ENCODE results near the gene KLF15.

DNA sequence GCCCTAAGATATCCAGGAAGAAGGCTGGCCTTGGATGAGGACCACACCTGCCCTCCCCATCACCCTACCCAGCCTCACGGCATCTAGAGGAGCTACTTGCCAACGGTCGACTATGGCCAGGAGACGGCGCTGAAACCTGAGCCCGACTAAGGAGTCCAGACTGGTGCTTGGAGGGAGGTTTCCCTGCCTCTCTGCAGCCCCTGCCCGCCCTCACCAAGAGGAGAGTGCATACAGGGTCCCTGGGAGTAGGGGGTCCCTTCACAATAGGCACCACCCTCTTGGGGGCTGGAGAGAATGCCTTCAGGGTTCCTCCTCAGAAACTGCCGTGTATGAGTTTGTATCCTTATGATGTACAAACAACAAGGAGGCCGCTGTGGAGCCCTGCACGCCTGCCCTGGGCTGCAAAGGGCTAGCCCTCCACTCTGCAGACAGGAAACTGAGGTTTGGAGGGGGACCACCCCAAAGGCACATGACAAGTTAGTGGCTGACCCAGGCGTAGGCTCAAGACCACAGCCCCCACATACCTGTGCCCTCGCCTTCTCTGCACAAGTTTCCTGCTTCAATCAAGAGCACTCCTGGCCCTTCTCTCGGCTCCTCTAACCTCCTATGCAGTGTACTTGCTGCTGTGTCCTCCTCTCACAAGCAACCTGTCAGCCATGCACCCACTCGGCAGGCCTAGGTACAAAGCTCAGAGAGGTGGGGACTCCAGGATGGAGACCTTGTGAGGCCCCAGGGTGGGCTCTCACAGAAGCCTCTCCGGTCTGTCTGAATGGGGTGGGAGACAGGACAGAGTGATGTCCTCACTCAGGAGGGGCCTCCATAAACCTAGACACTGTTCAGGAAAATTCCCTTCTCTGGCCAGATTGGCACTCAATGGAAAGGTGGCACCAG is 7.4 kb downstream of the KLF15 start:
- TF ChIP-seq POLR2A (IDR thresholded peaks at IDR 0.05; ENCODE audit: borderline replicate concordance, extremely low read depth, insufficient read depth, insufficient read length) (no peak), EZH2 (IDR thresholded peaks at IDR 0.05) (no peak)
- TF ChIP-seq, protein P1, sequence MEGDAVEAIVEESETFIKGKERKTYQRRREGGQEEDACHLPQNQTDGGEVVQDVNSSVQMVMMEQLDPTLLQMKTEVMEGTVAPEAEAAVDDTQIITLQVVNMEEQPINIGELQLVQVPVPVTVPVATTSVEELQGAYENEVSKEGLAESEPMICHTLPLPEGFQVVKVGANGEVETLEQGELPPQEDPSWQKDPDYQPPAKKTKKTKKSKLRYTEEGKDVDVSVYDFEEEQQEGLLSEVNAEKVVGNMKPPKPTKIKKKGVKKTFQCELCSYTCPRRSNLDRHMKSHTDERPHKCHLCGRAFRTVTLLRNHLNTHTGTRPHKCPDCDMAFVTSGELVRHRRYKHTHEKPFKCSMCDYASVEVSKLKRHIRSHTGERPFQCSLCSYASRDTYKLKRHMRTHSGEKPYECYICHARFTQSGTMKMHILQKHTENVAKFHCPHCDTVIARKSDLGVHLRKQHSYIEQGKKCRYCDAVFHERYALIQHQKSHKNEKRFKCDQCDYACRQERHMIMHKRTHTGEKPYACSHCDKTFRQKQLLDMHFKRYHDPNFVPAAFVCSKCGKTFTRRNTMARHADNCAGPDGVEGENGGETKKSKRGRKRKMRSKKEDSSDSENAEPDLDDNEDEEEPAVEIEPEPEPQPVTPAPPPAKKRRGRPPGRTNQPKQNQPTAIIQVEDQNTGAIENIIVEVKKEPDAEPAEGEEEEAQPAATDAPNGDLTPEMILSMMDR (IDR thresholded peaks at IDR 0.05 in 2 of 3, conservative IDR thresholded peaks at IDR 0.05 in 1 of 3; ENCODE audit: borderline replicate concordance in 1 of 3, insufficient read depth in 1 of 3, low read depth in 2 of 3, low read length in 2 of 3) = no peak

All from HCT116 (cell line).